ENCODE data around the gene SMIM45.

SMIM45 gene

GRCh38 chr22:41923595-41924276, 28.2 kb upstream of the SMIM45 start:
- Histone ChIP-seq H4K91ac (ENCODE audit: insufficient read depth, low read depth, low read length) (no peak overlapping the region), H3K27ac (ENCODE audit: insufficient read depth, low read length) (no peak overlapping the region), H3K9me3 (ENCODE audit: control insufficient read depth, insufficient read depth, low read length) (no peaks in the 10 kb centered on the region), H3K4me3 (ENCODE audit: insufficient read depth, low read depth, low read length) (no peak overlapping the region), H2AK9ac (replicated peaks; ENCODE audit: low read depth, low read length, poor library complexity) (no peak overlapping the region), H3K36me3 (ENCODE audit: control insufficient read depth, insufficient read depth, low read length) (no peaks in the 10 kb centered on the region), H4K5ac (ENCODE audit: low read depth, low read length) (no peak overlapping the region), H3K27me3 (ENCODE audit: control insufficient read depth, insufficient read depth, low read length) (peaks cover 23% of the 10 kb centered on the region), H4K20me1 (ENCODE audit: insufficient read depth, low read length) (no peaks in the 10 kb centered on the region), H3K4ac (ENCODE audit: low read depth, low read length) (no peak overlapping the region), H3K9me1 (ENCODE audit: insufficient read depth, low read length) (no peaks in the 10 kb centered on the region), H3K9ac (ENCODE audit: low read depth, low read length) (no peak overlapping the region), H3K4me2 (ENCODE audit: low read depth, low read length) (no peak overlapping the region), H3K79me1 (ENCODE audit: low read depth in 1 of 2, low read length in 2 of 2) (no peaks in the 10 kb centered on the region), H3K18ac (ENCODE audit: low read depth, low read length) (no peak overlapping the region), H3K23ac (ENCODE audit: low read depth, low read length) (no peak overlapping the region), H2BK5ac (ENCODE audit: low read depth, low read length, poor library complexity, severe bottlenecking) (no peak overlapping the region), H2AFZ (replicated peaks; ENCODE audit: low read length, poor library complexity) (no peak overlapping the region), H3K56ac (ENCODE audit: extremely low read depth, insufficient read depth, low read length) (no peak overlapping the region; the same call in 1 of the 2 replicates), H2BK20ac (ENCODE audit: low read depth, low read length) (no peak overlapping the region), H3K14ac (replicated peaks; ENCODE audit: low read depth, low read length) (no peak overlapping the region), H2BK120ac (ENCODE audit: low read depth, low read length) (no peak overlapping the region), H2AK5ac (ENCODE audit: low read depth, low read length) (no peak overlapping the region), H3K4me1 (ENCODE audit: control insufficient read depth, insufficient read depth, low read length) (no peaks in the 10 kb centered on the region), H2BK15ac (ENCODE audit: low read depth, low read length) (no peak overlapping the region), H4K8ac (ENCODE audit: low read depth in 2 of 2, low read length in 2 of 2) (no peak overlapping the region)
- DNase-seq, result no peak
- in situ Hi-C loops (cut with MboI; ENCODE audit: low sequenced_read_pairs) (no loop called here), intact Hi-C loops (cut with micrococcal nuclease) (no loop called here), dilution Hi-C loops (cut with HindIII; ENCODE audit: low sequenced_read_pairs, unreplicated experiment) (no loop called here)
- POLR2A ChIA-PET (ENCODE audit: unreplicated experiment), result no interaction called here
- ATAC-seq (ENCODE audit: low read depth), result no peak
- 64% methylated on average over 2 of the region's 14 CpGs; no CpG with 5 or more reads in 1 of the 2 experiments for WGBS, 2 experiments (ENCODE audit: extremely low coverage in 2 of 2, insufficient read length in 1 of 2)
- CTCF ChIA-PET, result interaction anchor here (1.3 kb wide), 1 partner anchor 17 kb away, joined by 3 read pairs; no protein-coding TSS in a partner anchor
- no TSS peak for BruUV-seq (replicated peaks)
- no peak for TF ChIP-seq NFE2L2 (IDR thresholded peaks at IDR 0.05; ENCODE audit: low read depth, low read length)

Data from IMR-90 (cell line).